ENCODE measurements around the gene TTC16. TPM values are rescaled to one million over a fixed set of nuclear protein-coding genes. Genes with fewer than 3 reads are reported as not detected.

The TTC16 gene
- total RNA-seq, 2 experiments from 2014 or later: 0.50 to 0.79 TPM

DNA sequence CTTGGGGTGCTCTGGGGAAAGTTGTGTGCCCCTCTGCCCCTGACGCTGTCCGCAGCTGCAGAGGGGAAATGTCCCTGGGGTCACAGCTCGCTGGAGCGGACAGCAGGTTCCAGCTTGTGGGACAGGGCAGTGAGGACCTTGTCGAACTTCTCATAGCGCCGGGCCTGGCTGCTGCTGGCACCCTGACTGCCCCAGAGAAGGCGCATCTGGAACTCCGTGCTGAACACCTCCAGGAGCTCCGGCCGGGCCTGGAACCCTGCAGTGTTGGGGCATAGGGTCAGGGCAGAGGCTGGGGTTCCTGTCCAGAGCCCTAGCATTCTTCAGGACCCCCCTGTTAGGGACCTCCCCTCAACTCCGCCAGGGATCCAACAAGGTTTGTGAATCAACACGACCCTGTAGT, 22.8 kb downstream of the TTC16 start:
- Mint-ChIP-seq H3K4me3 (no peak overlapping the region), H3K27ac (no peak overlapping the region), H3K9me3 (no peaks in the 10 kb centered on the region), H3K36me3 (ENCODE audit: low read depth) (peaks cover 8% of the 10 kb centered on the region), H3K27me3 (ENCODE audit: low read depth) (no peaks in the 10 kb centered on the region), H3K4me1 (ENCODE audit: low read depth) (peaks cover 11% of the 10 kb centered on the region)
- CTCF ChIA-PET: interaction anchor here (1.1 kb wide), 1 partner anchor 131 kb away, joined by 3 read pairs; no protein-coding TSS in a partner anchor
- intact Hi-C loops (cut with micrococcal nuclease): no loop called here
- no peak for DNase-seq

DNA sequence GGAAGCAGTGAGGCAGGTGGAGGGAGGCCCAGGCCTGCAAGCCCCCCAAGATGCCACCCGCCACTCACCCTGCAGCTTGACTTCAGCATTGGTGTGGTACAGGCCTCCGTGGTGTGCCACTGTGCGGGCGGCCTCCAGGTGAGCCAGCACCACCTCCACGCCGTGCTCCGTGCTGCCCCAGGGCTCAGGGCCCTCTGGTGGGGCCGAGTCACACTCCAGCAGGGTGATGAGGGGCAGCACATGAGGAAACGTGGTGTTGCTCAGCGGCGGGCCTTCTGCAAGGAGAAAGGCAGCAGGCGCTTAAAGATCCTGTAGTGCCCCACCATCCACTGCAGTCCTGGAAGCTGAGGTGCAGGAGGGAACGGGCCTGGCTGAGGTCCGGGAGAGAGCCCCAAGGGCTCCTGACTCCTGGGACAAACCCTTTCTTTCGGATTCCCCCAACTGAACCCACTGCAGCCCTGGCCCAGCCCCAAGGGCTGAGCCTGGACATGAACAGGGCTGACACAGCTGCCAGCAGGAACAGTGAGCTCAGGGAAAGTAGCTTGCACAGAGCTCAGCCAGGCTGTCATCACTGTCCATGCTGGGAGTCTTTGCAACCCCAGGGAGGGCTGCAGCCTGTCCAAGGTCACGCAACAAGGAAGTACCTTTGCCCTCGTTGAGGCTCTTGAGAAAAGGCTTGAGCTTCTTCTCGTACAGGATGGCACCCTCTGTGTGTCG, 23.9 kb downstream of the TTC16 start:
- H3K4me3 Mint-ChIP-seq: no peak overlapping the region
- H3K27ac Mint-ChIP-seq: no peak overlapping the region
- intact Hi-C loops (cut with micrococcal nuclease): no loop called here
- CTCF ChIA-PET: interaction anchor here (0.9 to 1.2 kb wide), 2 partner anchors 16 to 129 kb away, joined by 3 read pairs; no protein-coding TSS in a partner anchor
- H3K36me3 Mint-ChIP-seq (ENCODE audit: low read depth): peaks cover 8% of the 10 kb centered on the region
- no peaks in the 10 kb centered on the region for H3K27me3 Mint-ChIP-seq (ENCODE audit: low read depth)
- DNase-seq: no peak
- H3K9me3 Mint-ChIP-seq: no peaks in the 10 kb centered on the region
- H3K4me1 Mint-ChIP-seq (ENCODE audit: low read depth): peaks cover 4% of the 10 kb centered on the region

DNA sequence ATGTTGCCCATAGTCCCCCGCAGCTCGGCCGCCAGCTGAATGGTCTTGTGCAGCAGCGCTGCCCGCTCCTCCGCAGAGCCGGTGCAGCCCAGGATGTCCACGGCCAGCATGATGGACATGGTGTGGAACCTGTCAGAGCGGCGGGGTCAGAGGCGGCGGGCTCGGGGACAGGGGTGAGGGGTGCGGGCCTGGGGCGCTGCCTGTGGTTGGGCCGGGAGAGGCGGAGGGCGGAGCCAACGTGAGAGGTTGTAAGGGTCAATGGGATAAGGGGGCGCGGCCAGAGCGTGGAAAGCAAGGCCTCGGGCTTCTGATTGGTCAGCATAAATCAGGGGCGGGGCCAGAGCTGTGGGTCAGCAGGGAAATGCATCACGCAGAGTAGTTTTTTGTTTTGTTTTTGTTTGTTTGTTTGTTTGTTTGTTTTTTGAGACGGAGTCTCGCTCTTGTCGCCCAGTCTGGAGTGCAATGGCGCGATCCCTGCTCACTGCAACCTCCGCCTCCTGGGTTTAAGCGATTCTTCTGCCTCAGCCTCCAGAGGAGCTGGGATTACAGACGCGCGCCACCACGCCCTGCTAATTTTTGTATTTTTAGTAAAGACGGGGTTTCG, 26.1 kb downstream of the TTC16 start:
- no peak for DNase-seq
- Mint-ChIP-seq H3K4me1 (ENCODE audit: low read depth) (peaks cover 2% of the 10 kb centered on the region), H3K27ac (no peak overlapping the region), H3K9me3 (no peaks in the 10 kb centered on the region), H3K4me3 (no peak overlapping the region), H3K27me3 (ENCODE audit: low read depth) (no peaks in the 10 kb centered on the region), H3K36me3 (ENCODE audit: low read depth) (peaks cover 8% of the 10 kb centered on the region)
- intact Hi-C loops (cut with micrococcal nuclease): no loop called here
- CTCF ChIA-PET: no interaction called here

DNA sequence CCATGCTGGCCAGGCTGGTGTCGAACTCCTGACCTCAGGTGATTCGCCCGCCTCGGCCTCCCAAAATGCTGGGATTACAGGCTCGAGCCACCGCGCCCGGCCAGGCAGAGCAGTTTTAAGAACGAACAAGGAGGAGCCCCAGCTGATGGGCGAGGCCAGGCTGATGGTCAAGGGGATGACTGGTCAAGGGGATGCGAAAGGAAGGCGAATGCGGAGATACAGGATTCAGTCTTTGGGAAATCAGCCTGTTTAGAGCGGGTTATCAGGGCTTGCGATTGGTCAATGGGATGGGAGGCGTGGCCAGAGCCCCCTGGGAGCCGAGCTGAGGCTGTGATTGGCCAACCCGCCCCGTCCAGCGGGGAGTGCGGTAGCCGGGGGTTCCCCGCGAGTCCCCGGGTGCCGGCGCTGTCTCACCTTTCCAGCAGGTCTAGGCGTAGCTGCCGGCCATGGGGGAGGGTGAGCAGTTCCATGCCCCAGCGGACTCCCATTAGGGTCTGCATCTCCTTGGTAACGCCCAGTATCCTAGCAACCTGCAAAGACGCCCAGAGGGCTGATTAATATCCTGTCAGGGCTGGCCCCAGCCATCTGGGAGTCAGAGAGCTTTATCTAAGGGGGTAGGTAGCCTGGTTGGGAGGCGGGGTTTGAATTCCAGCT, 26.7 kb downstream of the TTC16 start:
- intact Hi-C loops (cut with micrococcal nuclease): no loop called here
- DNase-seq: no peak
- Mint-ChIP-seq H3K36me3 (ENCODE audit: low read depth) (peaks cover 10% of the 10 kb centered on the region), H3K9me3 (no peaks in the 10 kb centered on the region), H3K27me3 (ENCODE audit: low read depth) (no peaks in the 10 kb centered on the region), H3K27ac (no peak overlapping the region), H3K4me3 (no peak overlapping the region), H3K4me1 (ENCODE audit: low read depth) (peaks cover 4% of the 10 kb centered on the region)
- CTCF ChIA-PET: no interaction called here

DNA sequence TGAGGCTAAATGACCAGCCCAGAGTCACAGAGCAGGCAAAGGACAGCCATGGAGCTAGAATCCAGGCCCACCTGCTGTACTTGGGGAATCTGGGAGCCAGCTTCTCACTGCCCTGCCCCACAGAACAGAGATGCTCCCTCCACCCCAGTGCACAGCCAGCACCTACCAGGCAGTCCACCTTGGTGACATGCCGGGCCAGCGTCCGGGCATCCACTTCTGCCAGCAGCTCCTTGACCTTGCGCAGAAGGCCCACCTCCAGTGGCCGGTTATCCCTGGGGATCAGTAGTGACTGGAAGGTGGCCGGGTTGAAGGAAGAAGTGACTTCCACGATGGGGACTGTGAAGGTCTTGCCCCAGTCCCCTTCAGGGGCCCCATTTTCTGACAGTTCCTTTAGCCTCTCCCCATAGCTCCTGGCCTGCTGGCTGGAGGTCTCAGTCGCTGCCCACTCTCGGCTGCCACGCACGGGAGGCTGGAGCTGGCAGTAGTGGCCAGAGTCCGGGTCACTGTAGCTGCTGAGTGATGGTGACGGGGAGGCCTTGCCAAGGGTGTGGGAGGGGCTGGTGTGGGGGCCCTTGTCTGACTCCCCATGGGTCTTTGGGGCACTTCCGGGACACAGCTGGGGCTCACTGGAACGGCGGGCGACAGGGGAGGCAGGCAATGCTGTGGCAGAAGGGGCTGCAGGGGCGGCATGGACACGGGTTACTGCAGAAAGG, 28.7 kb downstream of the TTC16 start:
- CTCF ChIA-PET: interaction anchor here (0.9 to 3.2 kb wide), 6 partner anchors 9 to 177 kb away, joined by 3 to 22 read pairs (median 4); partner anchors contain the start of gene TOR2A
- H3K9me3 Mint-ChIP-seq: no peaks in the 10 kb centered on the region
- no peak overlapping the region for H3K4me3 Mint-ChIP-seq
- H3K36me3 Mint-ChIP-seq (ENCODE audit: low read depth): peaks cover 6% of the 10 kb centered on the region
- no peaks in the 10 kb centered on the region for H3K27me3 Mint-ChIP-seq (ENCODE audit: low read depth)
- DNase-seq: no peak
- intact Hi-C loops (cut with micrococcal nuclease): no loop called here
- no peak overlapping the region for H3K27ac Mint-ChIP-seq
- peaks cover 4% of the 10 kb centered on the region for H3K4me1 Mint-ChIP-seq (ENCODE audit: low read depth)

DNA sequence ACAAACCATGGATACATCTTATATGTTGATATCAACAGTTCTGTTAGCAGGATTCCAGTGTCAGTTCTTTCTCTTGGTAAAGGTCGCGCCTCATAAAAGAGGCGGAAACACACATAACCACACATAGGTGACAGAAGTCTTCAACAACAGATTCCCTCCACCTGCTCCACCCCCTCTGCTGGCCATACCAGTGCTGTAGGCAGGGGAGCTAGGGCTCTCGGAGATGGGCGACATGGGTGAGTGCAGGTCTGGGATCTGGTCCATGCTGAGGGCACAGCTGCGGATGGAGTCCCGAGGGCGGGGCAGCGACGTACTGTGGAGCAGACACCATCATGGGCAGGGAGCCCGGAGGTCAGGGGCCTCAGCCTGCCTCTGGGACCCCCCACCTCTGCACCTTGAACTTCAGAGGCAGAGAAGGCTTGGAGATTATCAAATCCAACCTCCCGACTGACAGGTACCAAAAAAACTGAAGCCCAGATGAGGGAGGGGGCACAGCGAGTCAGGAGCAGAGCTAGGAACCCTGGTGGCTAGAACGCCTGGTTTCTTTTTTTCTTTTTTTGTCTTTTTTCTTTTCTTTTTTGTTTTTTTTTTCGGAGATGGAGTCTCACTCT, 31.2 kb downstream of the TTC16 start:
- CTCF ChIA-PET: interaction anchor here (0.6 to 1.4 kb wide), 4 partner anchors 10 to 288 kb away, joined by 3 to 4 read pairs (median 4); no protein-coding TSS in a partner anchor
- intact Hi-C loops (cut with micrococcal nuclease): no loop called here
- no peaks in the 10 kb centered on the region for H3K9me3 Mint-ChIP-seq
- H3K36me3 Mint-ChIP-seq (ENCODE audit: low read depth): peaks cover 11% of the 10 kb centered on the region
- H3K4me3 Mint-ChIP-seq: no peak overlapping the region
- H3K27me3 Mint-ChIP-seq (ENCODE audit: low read depth): no peaks in the 10 kb centered on the region
- peaks cover 4% of the 10 kb centered on the region for H3K4me1 Mint-ChIP-seq (ENCODE audit: low read depth)
- peak overlapping the region; percentile 71 for H3K27ac Mint-ChIP-seq
- DNase-seq: peak; percentile 20

DNA sequence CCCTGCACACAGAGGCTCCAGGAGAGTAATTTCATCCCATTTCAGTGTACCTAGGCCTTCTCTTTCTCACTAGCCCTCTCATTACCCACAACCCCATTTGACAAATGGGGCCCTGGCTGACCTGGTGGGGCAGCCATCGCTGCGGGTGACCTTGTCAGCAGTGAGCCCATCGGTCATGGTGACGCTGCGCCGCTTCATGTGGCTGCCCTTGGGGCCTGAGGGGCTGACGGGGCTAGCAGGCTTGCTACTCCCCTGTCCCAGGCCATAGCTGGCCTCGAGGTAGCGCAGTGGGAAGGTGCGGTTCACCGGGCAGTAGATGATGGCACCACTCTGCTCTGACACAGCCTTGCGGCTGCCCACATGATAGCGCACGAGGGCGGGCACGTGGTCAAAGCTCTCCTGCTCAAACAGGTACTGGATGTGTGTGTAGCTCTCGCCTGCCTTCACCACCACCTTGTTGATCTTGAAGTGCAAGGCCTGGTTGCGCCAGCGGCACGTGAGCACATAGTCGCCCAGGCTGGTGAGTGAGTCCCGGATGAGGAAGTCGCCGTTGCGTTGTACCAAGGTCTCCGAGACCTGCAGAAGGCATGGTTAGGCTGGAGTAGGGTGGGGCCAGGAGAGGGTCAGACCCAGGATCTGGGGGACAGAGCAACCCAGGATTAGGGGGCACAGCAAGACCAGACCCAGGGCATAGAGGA, 33.4 kb downstream of the TTC16 start:
- Mint-ChIP-seq H3K36me3 (ENCODE audit: low read depth) (peaks cover 9% of the 10 kb centered on the region), H3K27ac (no peak overlapping the region), H3K27me3 (ENCODE audit: low read depth) (no peaks in the 10 kb centered on the region), H3K4me3 (no peak overlapping the region), H3K4me1 (ENCODE audit: low read depth) (peaks cover 4% of the 10 kb centered on the region), H3K9me3 (no peaks in the 10 kb centered on the region)
- DNase-seq: no peak
- CTCF ChIA-PET: no interaction called here
- intact Hi-C loops (cut with micrococcal nuclease): no loop called here

DNA sequence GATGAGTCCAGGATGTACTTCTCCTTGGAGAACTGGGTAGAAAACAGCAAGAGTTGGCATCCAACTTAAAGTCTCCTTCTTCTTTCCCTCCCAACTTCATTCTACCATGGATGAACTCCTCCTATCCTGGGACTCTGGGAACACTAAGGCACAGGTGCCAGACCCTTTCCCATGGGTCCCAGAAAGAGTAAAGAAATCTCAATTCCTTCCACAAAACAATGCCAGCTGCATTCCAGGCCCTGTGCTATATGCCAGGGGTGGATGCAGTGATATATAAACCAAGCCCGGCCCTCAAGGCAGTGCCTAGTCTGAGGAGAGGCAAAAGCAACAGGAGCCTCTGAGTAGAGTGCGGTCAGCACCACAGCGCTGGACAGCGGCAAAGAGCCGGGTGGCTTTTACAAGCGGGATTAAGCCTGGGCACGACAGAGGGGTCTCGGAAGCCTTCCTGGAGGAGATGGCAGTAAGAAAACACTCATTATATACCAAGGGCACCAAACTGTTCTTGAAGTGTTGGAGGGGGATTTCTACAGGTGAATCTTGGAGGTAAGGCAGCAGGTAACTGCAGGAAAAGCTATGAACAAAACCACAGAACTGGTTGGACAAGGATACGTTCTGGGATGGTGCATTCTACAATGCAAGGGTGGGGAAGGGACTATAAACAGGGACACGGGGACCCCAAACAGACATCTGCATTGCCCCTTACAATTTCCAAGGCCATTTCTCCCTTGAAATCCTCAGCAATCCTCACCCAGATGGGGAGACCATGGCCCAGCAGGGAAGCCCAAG, 35.6 kb downstream of the TTC16 start:
- Mint-ChIP-seq H3K4me1 (ENCODE audit: low read depth) (peaks cover 4% of the 10 kb centered on the region), H3K9me3 (no peaks in the 10 kb centered on the region), H3K4me3 (no peak overlapping the region), H3K36me3 (ENCODE audit: low read depth) (peaks cover 9% of the 10 kb centered on the region), H3K27ac (no peak overlapping the region), H3K27me3 (ENCODE audit: low read depth) (no peaks in the 10 kb centered on the region)
- intact Hi-C loops (cut with micrococcal nuclease): no loop called here
- peak; percentile 24 for DNase-seq
- CTCF ChIA-PET: no interaction called here

DNA sequence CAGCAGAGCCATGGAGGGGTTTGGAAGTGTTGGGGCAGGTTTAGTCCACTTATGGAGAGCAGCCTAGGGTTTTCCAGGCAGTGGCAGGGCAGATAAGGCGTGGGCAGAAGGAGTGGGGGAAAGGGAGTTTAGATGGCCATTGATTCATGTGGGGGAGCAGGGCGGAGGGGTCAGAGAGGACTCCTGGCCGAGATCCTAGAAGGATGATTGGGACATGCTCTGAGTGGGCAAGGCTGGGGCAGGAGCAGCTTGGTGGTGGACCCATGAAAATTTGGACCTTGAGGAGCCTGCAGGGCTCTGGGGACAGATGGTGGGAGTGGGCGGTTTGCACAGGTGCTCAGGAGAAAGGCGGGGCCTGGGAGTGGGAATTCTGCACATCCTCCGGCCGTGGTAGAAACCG, 37.3 kb downstream of the TTC16 start:
- no peak overlapping the region for H3K27ac Mint-ChIP-seq
- H3K4me3 Mint-ChIP-seq: no peak overlapping the region
- DNase-seq: no peak
- H3K36me3 Mint-ChIP-seq (ENCODE audit: low read depth): peaks cover 7% of the 10 kb centered on the region
- CTCF ChIA-PET: no interaction called here
- H3K9me3 Mint-ChIP-seq: no peaks in the 10 kb centered on the region
- no peaks in the 10 kb centered on the region for H3K27me3 Mint-ChIP-seq (ENCODE audit: low read depth)
- intact Hi-C loops (cut with micrococcal nuclease): no loop called here
- H3K4me1 Mint-ChIP-seq (ENCODE audit: low read depth): no peaks in the 10 kb centered on the region

DNA sequence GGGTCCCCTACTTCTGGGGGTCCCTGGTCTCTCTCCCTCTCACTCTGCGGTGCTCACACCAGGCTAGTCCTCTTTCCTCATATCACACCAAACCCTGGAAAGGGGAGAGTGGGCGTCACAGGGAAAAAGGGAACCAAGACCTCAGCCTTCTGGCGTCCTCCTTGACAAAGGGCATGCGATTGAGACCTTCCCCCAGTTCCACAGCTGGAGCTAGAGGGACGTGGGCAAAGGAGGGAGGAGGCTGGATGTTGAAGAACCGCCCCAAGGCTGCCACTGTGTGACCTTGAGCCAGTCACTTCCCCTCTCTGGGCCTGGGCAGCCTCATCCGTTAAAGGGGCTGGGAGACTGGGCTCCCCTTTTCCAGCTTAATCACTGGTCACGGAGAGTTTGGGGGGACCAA, 37.7 kb downstream of the TTC16 start:
- H3K27ac Mint-ChIP-seq: no peak overlapping the region
- H3K27me3 Mint-ChIP-seq (ENCODE audit: low read depth): no peaks in the 10 kb centered on the region
- peaks cover 7% of the 10 kb centered on the region for H3K36me3 Mint-ChIP-seq (ENCODE audit: low read depth)
- CTCF ChIA-PET: no interaction called here
- H3K4me3 Mint-ChIP-seq: no peak overlapping the region
- H3K9me3 Mint-ChIP-seq: no peaks in the 10 kb centered on the region
- DNase-seq: no peak
- no peaks in the 10 kb centered on the region for H3K4me1 Mint-ChIP-seq (ENCODE audit: low read depth)
- intact Hi-C loops (cut with micrococcal nuclease): no loop called here
